H9 (cell line): ENCODE measurements around the gene FOXM1. TPM values are rescaled to one million over a fixed set of nuclear protein-coding genes. Genes with fewer than 3 reads are reported as not detected.

Experiments used
- DNase-seq: peaks from one replicate; pipeline ENCODE4 v3.0.0-alpha.2; 2017
- H2AFZ ChIP-seq: one replicate; pipeline ENCODE4 v1.6.1; 2013; ENCODE audit warnings: mild to moderate bottlenecking, low read length, control low read depth, moderate library complexity
- H2AK5ac ChIP-seq: 2 replicates; pipeline ENCODE4 v1.6.1; 2013; ENCODE audit warnings: low read length, control low read depth, mixed read lengths; ENCODE audit not compliant: insufficient read length
- H2BK120ac ChIP-seq: one replicate; pipeline ENCODE4 v1.6.1; 2013; ENCODE audit warnings: low read depth, mild to moderate bottlenecking, low read length, control low read depth, inconsistent platforms; ENCODE audit not compliant: poor library complexity, severe bottlenecking
- H2BK12ac ChIP-seq: 2 replicates; pipeline ENCODE4 v1.6.1; 2013; ENCODE audit warnings: low read length, control low read depth, mixed read lengths, low read depth; ENCODE audit not compliant: insufficient read length
- H2BK15ac ChIP-seq: 2 replicates; pipeline ENCODE4 v1.6.1; 2013; ENCODE audit warnings: low read depth, low read length, control low read depth
- H2BK20ac ChIP-seq: one replicate; pipeline ENCODE4 v1.6.1; 2013; ENCODE audit warnings: low read depth, mild to moderate bottlenecking, low read length, control low read depth, inconsistent platforms; ENCODE audit not compliant: poor library complexity, severe bottlenecking
- H2BK5ac ChIP-seq: 2 replicates; pipeline ENCODE4 v1.6.1; 2013; ENCODE audit warnings: low read length, control low read depth, mixed read lengths; ENCODE audit not compliant: insufficient read length
- H3K14ac ChIP-seq: 2 replicates; pipeline ENCODE4 v1.6.1; 2013; ENCODE audit warnings: low read length, control low read depth; ENCODE audit not compliant: insufficient read depth
- H3K18ac ChIP-seq: 2 replicates; pipeline ENCODE4 v1.6.1; 2013; ENCODE audit warnings: low read depth, mild to moderate bottlenecking, mixed read lengths, low read length, control low read depth; ENCODE audit not compliant: insufficient read length
- H3K23ac ChIP-seq: 2 replicates; pipeline ENCODE4 v1.6.1; 2013; ENCODE audit warnings: low read length, control low read depth, mixed read lengths, low read depth; ENCODE audit not compliant: insufficient read length
- H3K23me2 ChIP-seq: 2 replicates; pipeline ENCODE4 v1.6.1; 2013; ENCODE audit warnings: low read depth, mild to moderate bottlenecking, mixed read lengths, low read length, control low read depth; ENCODE audit not compliant: insufficient read length, poor library complexity, severe bottlenecking
- H3K27ac ChIP-seq: 2 replicates; pipeline ENCODE4 v1.5.1; 2013; ENCODE audit warnings: low read length, control low read depth, mixed read lengths, low read depth; ENCODE audit not compliant: insufficient read length
- H3K27me3 ChIP-seq: 2 replicates; pipeline ENCODE4 v1.6.1; 2013; ENCODE audit warnings: low read length, control low read depth, inconsistent platforms; ENCODE audit not compliant: insufficient read depth
- H3K4ac ChIP-seq: 2 replicates; pipeline ENCODE4 v1.6.1; 2013; ENCODE audit warnings: low read depth, mild to moderate bottlenecking, control low read depth, inconsistent platforms, low read length, moderate library complexity
- H3K4me1 ChIP-seq: 2 replicates; pipeline ENCODE4 v1.6.1; 2013; ENCODE audit warnings: low read length, control low read depth, inconsistent platforms; ENCODE audit not compliant: insufficient read depth
- H3K4me2 ChIP-seq: 2 replicates; pipeline ENCODE4 v1.6.1; 2013; ENCODE audit warnings: low read length, control low read depth, mixed read lengths; ENCODE audit not compliant: insufficient read length, insufficient read depth
- H3K56ac ChIP-seq: 2 replicates; pipeline ENCODE4 v1.6.1; 2013; ENCODE audit warnings: low read depth, mild to moderate bottlenecking, mixed read lengths, low read length, control low read depth; ENCODE audit not compliant: insufficient read length
- H3K79me1 ChIP-seq: 2 replicates; pipeline ENCODE4 v1.6.1; 2013; ENCODE audit warnings: low read depth, mild to moderate bottlenecking, moderate library complexity, low read length, control low read depth, inconsistent platforms; ENCODE audit not compliant: insufficient read depth, poor library complexity, severe bottlenecking
- H3K79me2 ChIP-seq: 2 replicates; pipeline ENCODE4 v1.6.1; 2013; ENCODE audit warnings: low read length, control low read depth, inconsistent platforms; ENCODE audit not compliant: insufficient read depth
- H3K9ac ChIP-seq: 2 replicates; pipeline ENCODE4 v1.6.1; 2013; ENCODE audit warnings: low read length, control low read depth, mixed read lengths; ENCODE audit not compliant: insufficient read length; ENCODE audit errors: extremely low read depth
- H3K9me3 ChIP-seq: one replicate; pipeline ENCODE4 v1.6.1; 2013; ENCODE audit warnings: low read depth, low read length, inconsistent platforms; ENCODE audit not compliant: control insufficient read depth
- H3T11ph ChIP-seq: one replicate; pipeline ENCODE4 v1.6.1; 2013; ENCODE audit warnings: mild to moderate bottlenecking, low read length, control low read depth, inconsistent platforms
- H4K20me1 ChIP-seq: one replicate; pipeline ENCODE4 v1.6.1; 2013; ENCODE audit not compliant: control insufficient read depth, insufficient read length, insufficient read depth
- H4K5ac ChIP-seq: 2 replicates; pipeline ENCODE4 v1.6.1; 2013; ENCODE audit warnings: low read depth, mild to moderate bottlenecking, mixed read lengths, low read length, control low read depth; ENCODE audit not compliant: insufficient read length
- H4K8ac ChIP-seq: replicated peaks from 2 replicates; pipeline ENCODE4 v1.6.1; 2013; ENCODE audit warnings: low read length, control low read depth, mixed read lengths, low read depth; ENCODE audit not compliant: insufficient read length
- H4K91ac ChIP-seq: 2 replicates; pipeline ENCODE4 v1.6.1; 2013; ENCODE audit warnings: low read depth, mild to moderate bottlenecking, moderate library complexity, mixed read lengths, low read length, control low read depth; ENCODE audit not compliant: insufficient read length
- H3K27ac Mint-ChIP-seq, 3 experiments: 2 replicates in 2 of 3; 3 replicates in 1 of 3; pipeline ENCODE4 v1.8.0; 2020 to 2021; ENCODE audit warnings: mixed read lengths in 3 of 3, mild to moderate bottlenecking in 1 of 3, moderate library complexity in 1 of 3
- H3K27me3 Mint-ChIP-seq: 2 replicates; pipeline ENCODE4 v1.8.0; 2021; ENCODE audit warnings: low read depth, mild to moderate bottlenecking, moderate library complexity, mixed read lengths
- H3K36me3 Mint-ChIP-seq, 3 experiments: 2 replicates in 2 of 3; 3 replicates in 1 of 3; pipeline ENCODE4 v1.8.0; 2020 to 2021; ENCODE audit warnings: low read depth in 3 of 3, mixed read lengths in 3 of 3; ENCODE audit not compliant: insufficient read depth in 1 of 3
- H3K4me1 Mint-ChIP-seq, 2 experiments: 2 replicates each; pipeline ENCODE4 v1.8.0; 2020; ENCODE audit warnings: mixed read lengths in 2 of 2
- H3K4me3 Mint-ChIP-seq, 2 experiments: 2 replicates in 1 of 2; 3 replicates in 1 of 2; pipeline ENCODE4 v1.8.0; 2020 to 2021; ENCODE audit warnings: mild to moderate bottlenecking in 2 of 2, mixed read lengths in 2 of 2, moderate library complexity in 1 of 2
- H3K9me3 Mint-ChIP-seq, 2 experiments: 2 replicates in 1 of 2; 3 replicates in 1 of 2; pipeline ENCODE4 v1.8.0; 2020; ENCODE audit warnings: mild to moderate bottlenecking in 2 of 2, mixed read lengths in 2 of 2, moderate library complexity in 1 of 2
- WGBS: extraction: QIAGEN DNeasy Blood & Tissue Kit; methylation state at CpG from one replicate; pipeline ENCODE4 v1.1.7; 2013; ENCODE audit warnings: missing lambda C conversion rate, low lambda C conversion rate, mixed read lengths; ENCODE audit not compliant: insufficient read length; ENCODE audit errors: extremely low coverage; 5-methylcytosine and 5-hydroxymethylcytosine counted together
- total RNA-seq: library from RNA; stranded (reverse); gene quantifications from 2 replicates; pipeline ENCODE4 v1.2.1, GENCODE V29; 2021
- TF ChIP-seq, protein P1 (sequence below): fragments of 200-600 bp; sonication (generic); conservative IDR thresholded peaks from 3 replicates; pipeline ENCODE4 v1.8.0; 2021; ENCODE audit warnings: antibody characterized with exemption, mild to moderate bottlenecking

FOXM1 gene
- total RNA-seq, 1 experiment from 2014 or later, result 109 TPM

DNA sequence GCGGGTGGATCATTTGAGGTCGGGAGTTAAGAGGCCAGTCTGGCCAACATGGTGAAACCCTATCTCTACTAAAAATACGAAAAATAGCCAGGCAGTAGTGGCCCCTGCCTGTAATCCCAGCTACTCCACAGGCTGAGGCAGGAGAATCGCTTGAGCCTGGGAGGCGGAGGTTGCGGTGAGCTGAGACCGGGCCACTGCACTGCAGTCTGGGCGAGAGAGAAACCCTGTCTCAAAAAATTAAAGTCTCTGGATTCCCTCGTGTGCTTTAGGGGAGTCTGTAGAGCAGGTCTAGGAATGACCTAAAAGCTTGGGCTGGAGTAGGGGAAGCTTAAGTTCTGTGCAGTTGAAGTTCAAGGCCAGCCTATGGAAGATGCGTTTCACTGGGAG lies 13.0 kb upstream of the FOXM1 start:
- Histone ChIP-seq H3K27ac (no peak overlapping the region), H4K20me1 (peaks cover 3% of the 10 kb centered on the region), H3K23ac (no peak overlapping the region), H3T11ph (no peak overlapping the region), H3K4me1 (no peaks in the 10 kb centered on the region), H3K79me1 (peaks cover 2% of the 10 kb centered on the region), H2BK12ac (no peak overlapping the region), H3K14ac (peak overlapping the region; percentile 83; the same call in 1 of the 2 replicates), H4K8ac (no peak overlapping the region), H3K23me2 (peaks cover 5% of the 10 kb centered on the region), H2BK5ac (no peak overlapping the region), H2AFZ (no peak overlapping the region), H2AK5ac (no peak overlapping the region), H4K91ac (no peak overlapping the region), H2BK120ac (no peak overlapping the region), H3K9me3 (no peaks in the 10 kb centered on the region), H3K27me3 (no peaks in the 10 kb centered on the region), H3K56ac (no peak overlapping the region), H2BK20ac (no peak overlapping the region), H3K79me2 (0 out of 2 replicates have a peak, but pooled peaks cover 1% of the 10 kb centered on the region), H2BK15ac (no peak overlapping the region), H4K5ac (no peak overlapping the region), H3K4me2 (peak overlapping the region; percentile 60), H3K4ac (no peak overlapping the region), H3K9ac (peak overlapping the region; percentile 32), H3K18ac (peak overlapping the region; percentile 83)
- TF ChIP-seq, protein P1, sequence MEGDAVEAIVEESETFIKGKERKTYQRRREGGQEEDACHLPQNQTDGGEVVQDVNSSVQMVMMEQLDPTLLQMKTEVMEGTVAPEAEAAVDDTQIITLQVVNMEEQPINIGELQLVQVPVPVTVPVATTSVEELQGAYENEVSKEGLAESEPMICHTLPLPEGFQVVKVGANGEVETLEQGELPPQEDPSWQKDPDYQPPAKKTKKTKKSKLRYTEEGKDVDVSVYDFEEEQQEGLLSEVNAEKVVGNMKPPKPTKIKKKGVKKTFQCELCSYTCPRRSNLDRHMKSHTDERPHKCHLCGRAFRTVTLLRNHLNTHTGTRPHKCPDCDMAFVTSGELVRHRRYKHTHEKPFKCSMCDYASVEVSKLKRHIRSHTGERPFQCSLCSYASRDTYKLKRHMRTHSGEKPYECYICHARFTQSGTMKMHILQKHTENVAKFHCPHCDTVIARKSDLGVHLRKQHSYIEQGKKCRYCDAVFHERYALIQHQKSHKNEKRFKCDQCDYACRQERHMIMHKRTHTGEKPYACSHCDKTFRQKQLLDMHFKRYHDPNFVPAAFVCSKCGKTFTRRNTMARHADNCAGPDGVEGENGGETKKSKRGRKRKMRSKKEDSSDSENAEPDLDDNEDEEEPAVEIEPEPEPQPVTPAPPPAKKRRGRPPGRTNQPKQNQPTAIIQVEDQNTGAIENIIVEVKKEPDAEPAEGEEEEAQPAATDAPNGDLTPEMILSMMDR, result no peak
- peak overlapping the region; percentile 90 to 95 (median 95) for H3K27ac Mint-ChIP-seq
- no peaks in the 10 kb centered on the region for H3K9me3 Mint-ChIP-seq
- no CpG with 5 or more reads among the region's 10 CpGs for WGBS
- peak overlapping the region; percentile 89 to 97 for H3K4me3 Mint-ChIP-seq
- H3K27me3 Mint-ChIP-seq, result 0 out of 2 replicates have a peak, but pooled peaks cover 3% of the 10 kb centered on the region
- DNase-seq, result no peak
- H3K4me1 Mint-ChIP-seq, result peaks cover 11 to 17% of the 10 kb centered on the region in 2 experiments
- H3K36me3 Mint-ChIP-seq, result peaks cover 13 to 32% (median 31%) of the 10 kb centered on the region in 3 experiments
